H9 (cell line): Measurements from ENCODE around the gene TMEM120B. TPM values are rescaled to one million over a fixed set of nuclear protein-coding genes. Genes with fewer than 3 reads are reported as not detected.
A peak's percentile ranks its signal among the peaks of the same experiment; 100 is the strongest.

ENCODE experiments used
- DNase-seq: peaks from one replicate; pipeline ENCODE4 v3.0.0-alpha.2; 2017
- H2AFZ ChIP-seq: one replicate; pipeline ENCODE4 v1.6.1; 2013; ENCODE audit warnings: mild to moderate bottlenecking, low read length, control low read depth, moderate library complexity
- H2AK5ac ChIP-seq: 2 replicates; pipeline ENCODE4 v1.6.1; 2013; ENCODE audit warnings: low read length, control low read depth, mixed read lengths; ENCODE audit not compliant: insufficient read length
- H2BK120ac ChIP-seq: one replicate; pipeline ENCODE4 v1.6.1; 2013; ENCODE audit warnings: low read depth, mild to moderate bottlenecking, low read length, control low read depth, inconsistent platforms; ENCODE audit not compliant: poor library complexity, severe bottlenecking
- H2BK12ac ChIP-seq: 2 replicates; pipeline ENCODE4 v1.6.1; 2013; ENCODE audit warnings: low read length, control low read depth, mixed read lengths, low read depth; ENCODE audit not compliant: insufficient read length
- H2BK15ac ChIP-seq: 2 replicates; pipeline ENCODE4 v1.6.1; 2013; ENCODE audit warnings: low read depth, low read length, control low read depth
- H2BK20ac ChIP-seq: one replicate; pipeline ENCODE4 v1.6.1; 2013; ENCODE audit warnings: low read depth, mild to moderate bottlenecking, low read length, control low read depth, inconsistent platforms; ENCODE audit not compliant: poor library complexity, severe bottlenecking
- H2BK5ac ChIP-seq: 2 replicates; pipeline ENCODE4 v1.6.1; 2013; ENCODE audit warnings: low read length, control low read depth, mixed read lengths; ENCODE audit not compliant: insufficient read length
- H3K14ac ChIP-seq: 2 replicates; pipeline ENCODE4 v1.6.1; 2013; ENCODE audit warnings: low read length, control low read depth; ENCODE audit not compliant: insufficient read depth
- H3K18ac ChIP-seq: 2 replicates; pipeline ENCODE4 v1.6.1; 2013; ENCODE audit warnings: low read depth, mild to moderate bottlenecking, mixed read lengths, low read length, control low read depth; ENCODE audit not compliant: insufficient read length
- H3K23ac ChIP-seq: 2 replicates; pipeline ENCODE4 v1.6.1; 2013; ENCODE audit warnings: low read length, control low read depth, mixed read lengths, low read depth; ENCODE audit not compliant: insufficient read length
- H3K23me2 ChIP-seq: 2 replicates; pipeline ENCODE4 v1.6.1; 2013; ENCODE audit warnings: low read depth, mild to moderate bottlenecking, mixed read lengths, low read length, control low read depth; ENCODE audit not compliant: insufficient read length, poor library complexity, severe bottlenecking
- H3K27ac ChIP-seq: 2 replicates; pipeline ENCODE4 v1.5.1; 2013; ENCODE audit warnings: low read length, control low read depth, mixed read lengths, low read depth; ENCODE audit not compliant: insufficient read length
- H3K27me3 ChIP-seq: 2 replicates; pipeline ENCODE4 v1.6.1; 2013; ENCODE audit warnings: low read length, control low read depth, inconsistent platforms; ENCODE audit not compliant: insufficient read depth
- H3K4ac ChIP-seq: 2 replicates; pipeline ENCODE4 v1.6.1; 2013; ENCODE audit warnings: low read depth, mild to moderate bottlenecking, control low read depth, inconsistent platforms, low read length, moderate library complexity
- H3K4me1 ChIP-seq: 2 replicates; pipeline ENCODE4 v1.6.1; 2013; ENCODE audit warnings: low read length, control low read depth, inconsistent platforms; ENCODE audit not compliant: insufficient read depth
- H3K4me2 ChIP-seq: 2 replicates; pipeline ENCODE4 v1.6.1; 2013; ENCODE audit warnings: low read length, control low read depth, mixed read lengths; ENCODE audit not compliant: insufficient read length, insufficient read depth
- H3K56ac ChIP-seq: 2 replicates; pipeline ENCODE4 v1.6.1; 2013; ENCODE audit warnings: low read depth, mild to moderate bottlenecking, mixed read lengths, low read length, control low read depth; ENCODE audit not compliant: insufficient read length
- H3K79me1 ChIP-seq: 2 replicates; pipeline ENCODE4 v1.6.1; 2013; ENCODE audit warnings: low read depth, mild to moderate bottlenecking, moderate library complexity, low read length, control low read depth, inconsistent platforms; ENCODE audit not compliant: insufficient read depth, poor library complexity, severe bottlenecking
- H3K79me2 ChIP-seq: 2 replicates; pipeline ENCODE4 v1.6.1; 2013; ENCODE audit warnings: low read length, control low read depth, inconsistent platforms; ENCODE audit not compliant: insufficient read depth
- H3K9ac ChIP-seq: 2 replicates; pipeline ENCODE4 v1.6.1; 2013; ENCODE audit warnings: low read length, control low read depth, mixed read lengths; ENCODE audit not compliant: insufficient read length; ENCODE audit errors: extremely low read depth
- H3K9me3 ChIP-seq: one replicate; pipeline ENCODE4 v1.6.1; 2013; ENCODE audit warnings: low read depth, low read length, inconsistent platforms; ENCODE audit not compliant: control insufficient read depth
- H3T11ph ChIP-seq: one replicate; pipeline ENCODE4 v1.6.1; 2013; ENCODE audit warnings: mild to moderate bottlenecking, low read length, control low read depth, inconsistent platforms
- H4K20me1 ChIP-seq: one replicate; pipeline ENCODE4 v1.6.1; 2013; ENCODE audit not compliant: control insufficient read depth, insufficient read length, insufficient read depth
- H4K5ac ChIP-seq: 2 replicates; pipeline ENCODE4 v1.6.1; 2013; ENCODE audit warnings: low read depth, mild to moderate bottlenecking, mixed read lengths, low read length, control low read depth; ENCODE audit not compliant: insufficient read length
- H4K8ac ChIP-seq: replicated peaks from 2 replicates; pipeline ENCODE4 v1.6.1; 2013; ENCODE audit warnings: low read length, control low read depth, mixed read lengths, low read depth; ENCODE audit not compliant: insufficient read length
- H4K91ac ChIP-seq: 2 replicates; pipeline ENCODE4 v1.6.1; 2013; ENCODE audit warnings: low read depth, mild to moderate bottlenecking, moderate library complexity, mixed read lengths, low read length, control low read depth; ENCODE audit not compliant: insufficient read length
- H3K27ac Mint-ChIP-seq, 3 experiments: 2 replicates in 2 of 3; 3 replicates in 1 of 3; pipeline ENCODE4 v1.8.0; 2020 to 2021; ENCODE audit warnings: mixed read lengths in 3 of 3, mild to moderate bottlenecking in 1 of 3, moderate library complexity in 1 of 3
- H3K27me3 Mint-ChIP-seq: 2 replicates; pipeline ENCODE4 v1.8.0; 2021; ENCODE audit warnings: low read depth, mild to moderate bottlenecking, moderate library complexity, mixed read lengths
- H3K36me3 Mint-ChIP-seq, 3 experiments: 2 replicates in 2 of 3; 3 replicates in 1 of 3; pipeline ENCODE4 v1.8.0; 2020 to 2021; ENCODE audit warnings: low read depth in 3 of 3, mixed read lengths in 3 of 3; ENCODE audit not compliant: insufficient read depth in 1 of 3
- H3K4me1 Mint-ChIP-seq, 2 experiments: 2 replicates each; pipeline ENCODE4 v1.8.0; 2020; ENCODE audit warnings: mixed read lengths in 2 of 2
- H3K4me3 Mint-ChIP-seq, 2 experiments: 2 replicates in 1 of 2; 3 replicates in 1 of 2; pipeline ENCODE4 v1.8.0; 2020 to 2021; ENCODE audit warnings: mild to moderate bottlenecking in 2 of 2, mixed read lengths in 2 of 2, moderate library complexity in 1 of 2
- H3K9me3 Mint-ChIP-seq, 2 experiments: 2 replicates in 1 of 2; 3 replicates in 1 of 2; pipeline ENCODE4 v1.8.0; 2020; ENCODE audit warnings: mild to moderate bottlenecking in 2 of 2, mixed read lengths in 2 of 2, moderate library complexity in 1 of 2
- CTCF ChIP-seq: fragments of 200-600 bp; sonication (generic); conservative IDR thresholded peaks from 3 replicates; pipeline ENCODE4 v1.8.0; 2021; ENCODE audit warnings: antibody characterized with exemption, mild to moderate bottlenecking
- WGBS: extraction: QIAGEN DNeasy Blood & Tissue Kit; methylation state at CpG from one replicate; pipeline ENCODE4 v1.1.7; 2013; ENCODE audit warnings: missing lambda C conversion rate, low lambda C conversion rate, mixed read lengths; ENCODE audit not compliant: insufficient read length; ENCODE audit errors: extremely low coverage; 5-methylcytosine and 5-hydroxymethylcytosine counted together
- total RNA-seq: library from RNA; stranded (reverse); gene quantifications from 2 replicates; pipeline ENCODE4 v1.2.1, GENCODE V29; 2021

The TMEM120B gene
- total RNA-seq, 1 experiment from 2014 or later = 25.8 TPM

- Histone ChIP-seq H3K79me2 (no peaks in the 10 kb centered on the region), H2BK5ac (no peak overlapping the region), H3K4me2 (no peak overlapping the region), H2AFZ (no peak overlapping the region), H2BK12ac (no peak overlapping the region), H3T11ph (no peak overlapping the region), H2BK20ac (no peak overlapping the region), H3K14ac (no peak overlapping the region), H3K27me3 (no peaks in the 10 kb centered on the region), H4K5ac (no peak overlapping the region), H3K23me2 (no peaks in the 10 kb centered on the region), H3K4me1 (no peaks in the 10 kb centered on the region), H2AK5ac (no peak overlapping the region), H3K23ac (no peak overlapping the region), H3K9me3 (no peaks in the 10 kb centered on the region), H2BK120ac (no peak overlapping the region), H4K8ac (no peak overlapping the region), H3K4ac (no peak overlapping the region), H3K9ac (no peak overlapping the region), H4K20me1 (no peaks in the 10 kb centered on the region), H3K56ac (no peak overlapping the region), H3K79me1 (no peaks in the 10 kb centered on the region), H3K18ac (no peak overlapping the region), H2BK15ac (no peak overlapping the region), H4K91ac (no peak overlapping the region), H3K27ac (no peak overlapping the region)
- H3K36me3 Mint-ChIP-seq = peaks cover 5 to 30% (median 9%) of the 10 kb centered on the region in 3 experiments; a peak in 5 of 7 replicates
- no peak overlapping the region; a peak in 1 of 5 replicates for H3K4me3 Mint-ChIP-seq
- H3K9me3 Mint-ChIP-seq = no peaks in the 10 kb centered on the region
- no peaks in the 10 kb centered on the region; a peak in 1 of 4 replicates for H3K4me1 Mint-ChIP-seq
- TF ChIP-seq CTCF = no peak
- no peak for DNase-seq
- no CpG with 5 or more reads among the region's 6 CpGs for WGBS
- no peaks in the 10 kb centered on the region for H3K27me3 Mint-ChIP-seq
- peak overlapping the region; percentile 32 to 92 (median 53); a peak in 5 of 7 replicates for H3K27ac Mint-ChIP-seq
These were observed 49.7 kb downstream of the TMEM120B start for GRCh38 chr12:121762269-121762668.
